Measurements from ENCODE around the gene IL17RC. TPM values are rescaled to one million over a fixed set of nuclear protein-coding genes. Genes with fewer than 3 reads are reported as not detected.

Gene IL17RC
- total RNA-seq, 4 donors from 2014 or later = 9.7 to 63.7 (median 33.9) TPM

DNA sequence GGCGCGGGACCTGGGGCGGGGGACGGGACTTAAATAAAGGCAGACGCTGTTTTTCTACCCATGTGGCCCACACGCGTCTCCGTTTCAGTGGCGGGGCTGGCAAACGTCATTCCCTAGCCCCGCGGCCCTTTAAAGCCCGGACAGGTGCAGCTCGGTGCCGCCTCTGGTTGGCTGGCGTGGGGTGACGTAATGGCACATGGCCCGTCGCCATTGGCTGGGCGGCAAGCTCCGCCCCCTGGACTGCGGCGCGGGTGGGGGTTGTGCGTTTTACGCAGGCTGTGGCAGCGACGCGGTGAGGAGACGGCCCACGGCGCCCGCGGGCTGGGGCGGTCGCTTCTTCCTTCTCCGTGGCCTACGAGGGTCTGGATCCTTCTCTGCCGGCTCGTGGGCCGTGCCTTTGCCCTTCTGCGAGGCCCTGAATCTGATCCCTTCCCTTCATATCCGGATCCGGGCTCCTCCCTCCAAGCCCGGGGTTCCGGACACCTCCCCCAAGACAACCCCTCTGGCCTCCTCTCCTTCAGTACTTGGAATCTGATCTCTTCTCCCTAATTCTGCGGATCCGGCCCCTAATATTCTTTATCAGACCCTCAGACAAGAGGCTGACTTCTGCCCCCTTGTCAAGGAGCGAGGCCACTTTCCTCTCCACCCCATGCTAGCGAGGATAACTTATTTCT, 16.8 kb downstream of the IL17RC start, which contains the start of gene CRELD1:
TSS of gene CRELD1 (plus strand) at position 274 of the 674 bp plus-strand sequence. CDS start 605 bp downstream, outside the sequence.
- intact Hi-C loops (cut with DNase I; ENCODE audit: low total_unique reads) = no loop called here
- H3K27me3 ChIP-seq = no peaks in the 10 kb centered on the region
- peaks cover 5 to 9% of the 10 kb centered on the region in 2 donors for H3K4me1 ChIP-seq

GRCh38 chr3:9934235-9934621, 17.3 kb downstream of the IL17RC start:
- H3K36me3 ChIP-seq = no peaks in the 10 kb centered on the region
- H3K9me3 ChIP-seq = no peaks in the 10 kb centered on the region
- intact Hi-C loops (cut with DNase I; ENCODE audit: low total_unique reads) = no loop called here
- peak overlapping the region; percentile 59 to 75 for H3K4me3 ChIP-seq
- peak overlapping the region; percentile 92 to 94 for H3K27ac ChIP-seq
- H3K27me3 ChIP-seq = no peaks in the 10 kb centered on the region
- TF ChIP-seq, protein P1, sequence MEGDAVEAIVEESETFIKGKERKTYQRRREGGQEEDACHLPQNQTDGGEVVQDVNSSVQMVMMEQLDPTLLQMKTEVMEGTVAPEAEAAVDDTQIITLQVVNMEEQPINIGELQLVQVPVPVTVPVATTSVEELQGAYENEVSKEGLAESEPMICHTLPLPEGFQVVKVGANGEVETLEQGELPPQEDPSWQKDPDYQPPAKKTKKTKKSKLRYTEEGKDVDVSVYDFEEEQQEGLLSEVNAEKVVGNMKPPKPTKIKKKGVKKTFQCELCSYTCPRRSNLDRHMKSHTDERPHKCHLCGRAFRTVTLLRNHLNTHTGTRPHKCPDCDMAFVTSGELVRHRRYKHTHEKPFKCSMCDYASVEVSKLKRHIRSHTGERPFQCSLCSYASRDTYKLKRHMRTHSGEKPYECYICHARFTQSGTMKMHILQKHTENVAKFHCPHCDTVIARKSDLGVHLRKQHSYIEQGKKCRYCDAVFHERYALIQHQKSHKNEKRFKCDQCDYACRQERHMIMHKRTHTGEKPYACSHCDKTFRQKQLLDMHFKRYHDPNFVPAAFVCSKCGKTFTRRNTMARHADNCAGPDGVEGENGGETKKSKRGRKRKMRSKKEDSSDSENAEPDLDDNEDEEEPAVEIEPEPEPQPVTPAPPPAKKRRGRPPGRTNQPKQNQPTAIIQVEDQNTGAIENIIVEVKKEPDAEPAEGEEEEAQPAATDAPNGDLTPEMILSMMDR (IDR thresholded peaks at IDR 0.05) = peak in 2 of 4 experiments; percentile 3 to 31
- no peak for TF ChIP-seq POLR2A (IDR thresholded peaks at IDR 0.05)
- DNase-seq = peak in 1 of 2 donors; percentile 44
- H3K4me1 ChIP-seq = peaks cover 5 to 9% of the 10 kb centered on the region in 2 donors

More for the DNA sequence above, 16.8 kb downstream of the IL17RC start, which contains the start of gene CRELD1:
- Histone ChIP-seq H3K4me3 (peak within 1 kb of the TSS; percentile 59 to 75), H3K36me3 (no peaks in the 10 kb centered on the region), H3K27ac (peak within 1 kb of the TSS; percentile 92 to 94), H3K9me3 (no peaks in the 10 kb centered on the region)
- TF ChIP-seq, protein P1 (IDR thresholded peaks at IDR 0.05) = peak in 1 of 4 experiments; percentile 25
- TF ChIP-seq POLR2A (IDR thresholded peaks at IDR 0.05) = peak; percentile 90 to 92
- peak; percentile 95 for DNase-seq

DNA sequence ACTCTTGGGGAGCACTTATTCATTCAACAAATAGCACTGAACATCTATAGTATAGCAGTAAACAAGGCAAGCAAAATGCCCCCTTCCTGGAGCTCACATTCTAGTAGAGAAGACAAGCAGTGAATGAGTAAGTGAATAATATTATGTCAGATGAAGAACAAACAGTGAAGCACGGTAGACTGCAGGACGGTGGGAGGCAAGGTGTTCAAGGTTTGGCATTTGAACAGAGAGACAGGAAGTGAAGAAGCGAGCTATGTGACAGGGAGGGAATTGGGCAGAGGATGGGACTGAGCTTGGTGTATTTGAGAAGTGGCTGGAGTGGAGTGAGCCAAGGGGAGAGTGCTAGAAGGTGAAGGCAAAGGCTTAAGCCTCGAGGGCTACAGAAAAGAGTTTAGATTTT, 18.1 kb downstream of the IL17RC start:
- H3K4me3 ChIP-seq = peak overlapping the region in 1 of 2 donors; percentile 75

GRCh38 chr3:9935966-9936510, 19.1 kb downstream of the IL17RC start:
- H3K4me1 ChIP-seq = peaks cover 5 to 9% of the 10 kb centered on the region in 2 donors

More for the DNA sequence above, 18.1 kb downstream of the IL17RC start:
- H3K9me3 ChIP-seq = no peaks in the 10 kb centered on the region
- H3K36me3 ChIP-seq = no peaks in the 10 kb centered on the region
- peaks cover 5 to 9% of the 10 kb centered on the region in 2 donors for H3K4me1 ChIP-seq
- H3K27me3 ChIP-seq = no peaks in the 10 kb centered on the region
- intact Hi-C loops (cut with DNase I; ENCODE audit: low total_unique reads) = no loop called here
- TF ChIP-seq, protein P1 (IDR thresholded peaks at IDR 0.05) = no peak
- TF ChIP-seq POLR2A (IDR thresholded peaks at IDR 0.05) = no peak
- no peak for DNase-seq
- peak overlapping the region; percentile 92 to 94 for H3K27ac ChIP-seq

More at GRCh38 chr3:9935966-9936510, 19.1 kb downstream of the IL17RC start:
- no peak overlapping the region for H3K27ac ChIP-seq
- no peak overlapping the region for H3K4me3 ChIP-seq
- no peaks in the 10 kb centered on the region for H3K9me3 ChIP-seq
- no peaks in the 10 kb centered on the region for H3K36me3 ChIP-seq
- TF ChIP-seq POLR2A (IDR thresholded peaks at IDR 0.05) = no peak
- TF ChIP-seq, protein P1 (IDR thresholded peaks at IDR 0.05) = no peak
- intact Hi-C loops (cut with DNase I; ENCODE audit: low total_unique reads) = no loop called here
- no peaks in the 10 kb centered on the region for H3K27me3 ChIP-seq
- no peak for DNase-seq
